PC-3 (cell line): ENCODE results near the gene GAGE10.

ENCODE experiments used
- CTCF ChIP-seq: fragments of 300-600 bp; sonication (generic); conservative IDR thresholded peaks from 2 replicates; pipeline ENCODE4 v1.5.1; 2017; ENCODE audit warnings: antibody characterized with exemption, low read depth, mild to moderate bottlenecking, low read length
- EZH2 ChIP-seq: fragments of 300-600 bp; sonication (generic); IDR thresholded peaks from one replicate; pipeline ENCODE4 v1.6.1; 2017; ENCODE audit warnings: antibody characterized with exemption, mild to moderate bottlenecking, low read length; ENCODE audit not compliant: unreplicated experiment
- EZH2phosphoT487 ChIP-seq: fragments of 300-600 bp; sonication (generic); IDR thresholded peaks from 2 replicates; pipeline ENCODE4 v1.6.1; 2018; ENCODE audit warnings: mild to moderate bottlenecking, antibody characterized with exemption, low read length, borderline replicate concordance

- TF ChIP-seq CTCF: no peak
- no peak for TF ChIP-seq EZH2
- no peak for TF ChIP-seq EZH2phosphoT487
Measured at GRCh38 chrX:49266523-49267445, 36.7 kb upstream of the GAGE10 start.
